C4-2B (cell line): ENCODE measurements around the gene KRTAP10-12.
"Not testable (repeated sequence)": the region's sequence is repeated elsewhere in the genome, so short reads cannot be mapped to it uniquely, and the experiment has no call there.

ENCODE experiments used
- H3K27ac ChIP-seq: fragments of 450-650 bp; 2 replicates; pipeline ENCODE4 v1.5.1; 2017
- ZFX ChIP-seq: fragments of 450-650 bp; IDR thresholded peaks from 2 replicates; pipeline ENCODE4 v1.6.1; 2017
- TF ChIP-seq, protein P1 (sequence below): fragments of 450-650 bp; conservative IDR thresholded peaks from 2 replicates; pipeline ENCODE4 v1.5.1; 2017; ENCODE audit warnings: mild to moderate bottlenecking

Gene KRTAP10-12

DNA sequence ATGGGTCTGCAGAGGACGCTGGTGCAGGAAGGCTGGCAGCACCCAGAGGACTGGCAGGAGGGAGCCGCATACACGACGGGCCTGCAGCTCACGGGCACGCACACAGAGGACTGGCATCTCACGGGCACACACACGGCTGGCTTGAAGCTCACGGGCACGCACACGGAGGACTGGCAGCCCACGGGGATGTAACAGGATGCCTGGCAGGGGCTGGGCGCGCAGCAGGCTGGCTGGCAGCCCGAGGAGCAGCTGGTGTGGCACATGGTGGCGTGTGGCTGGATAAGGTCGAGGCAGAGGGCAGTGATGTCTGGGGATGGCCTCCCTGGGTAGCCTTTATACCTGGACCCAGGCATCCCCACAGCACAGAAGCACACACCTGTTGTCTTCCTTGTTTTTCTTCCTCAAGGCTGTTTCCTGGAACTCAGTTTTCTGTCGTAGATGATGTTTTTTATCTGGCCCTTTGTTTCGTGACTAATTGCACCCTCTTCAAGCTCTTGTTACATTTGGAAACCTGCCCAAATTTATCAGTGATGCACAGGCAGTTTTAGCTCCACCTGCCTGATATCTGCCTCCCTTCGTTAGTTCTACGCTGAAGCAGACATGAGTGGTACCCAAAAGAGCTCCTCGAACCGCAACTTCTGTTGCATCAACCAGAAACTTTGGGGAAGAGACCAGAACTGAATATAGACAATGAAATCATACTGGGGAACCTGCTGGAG lies 15.0 kb upstream of the KRTAP10-12 start, which contains the start of gene KRTAP12-1:
Gene KRTAP12-1 (minus strand): TSS at position 303 of the 719 bp plus-strand sequence. CDS start 40 bp downstream, at position 263.
- H3K27ac ChIP-seq = no peak within 1 kb of the TSS
- TF ChIP-seq ZFX = no peak
- TF ChIP-seq, protein P1, sequence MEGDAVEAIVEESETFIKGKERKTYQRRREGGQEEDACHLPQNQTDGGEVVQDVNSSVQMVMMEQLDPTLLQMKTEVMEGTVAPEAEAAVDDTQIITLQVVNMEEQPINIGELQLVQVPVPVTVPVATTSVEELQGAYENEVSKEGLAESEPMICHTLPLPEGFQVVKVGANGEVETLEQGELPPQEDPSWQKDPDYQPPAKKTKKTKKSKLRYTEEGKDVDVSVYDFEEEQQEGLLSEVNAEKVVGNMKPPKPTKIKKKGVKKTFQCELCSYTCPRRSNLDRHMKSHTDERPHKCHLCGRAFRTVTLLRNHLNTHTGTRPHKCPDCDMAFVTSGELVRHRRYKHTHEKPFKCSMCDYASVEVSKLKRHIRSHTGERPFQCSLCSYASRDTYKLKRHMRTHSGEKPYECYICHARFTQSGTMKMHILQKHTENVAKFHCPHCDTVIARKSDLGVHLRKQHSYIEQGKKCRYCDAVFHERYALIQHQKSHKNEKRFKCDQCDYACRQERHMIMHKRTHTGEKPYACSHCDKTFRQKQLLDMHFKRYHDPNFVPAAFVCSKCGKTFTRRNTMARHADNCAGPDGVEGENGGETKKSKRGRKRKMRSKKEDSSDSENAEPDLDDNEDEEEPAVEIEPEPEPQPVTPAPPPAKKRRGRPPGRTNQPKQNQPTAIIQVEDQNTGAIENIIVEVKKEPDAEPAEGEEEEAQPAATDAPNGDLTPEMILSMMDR = no peak

GRCh38 chr21:44682580-44683151 lies 14.3 kb upstream of the KRTAP10-12 start:
- TF ChIP-seq ZFX = no peak
- TF ChIP-seq, protein P1 = no peak
- no peak overlapping the region for H3K27ac ChIP-seq

- H3K27ac ChIP-seq = no peak overlapping the region
- TF ChIP-seq ZFX = no peak
- TF ChIP-seq, protein P1 = no peak
Measured at GRCh38 chr21:44684077-44684476, 12.9 kb upstream of the KRTAP10-12 start.

DNA sequence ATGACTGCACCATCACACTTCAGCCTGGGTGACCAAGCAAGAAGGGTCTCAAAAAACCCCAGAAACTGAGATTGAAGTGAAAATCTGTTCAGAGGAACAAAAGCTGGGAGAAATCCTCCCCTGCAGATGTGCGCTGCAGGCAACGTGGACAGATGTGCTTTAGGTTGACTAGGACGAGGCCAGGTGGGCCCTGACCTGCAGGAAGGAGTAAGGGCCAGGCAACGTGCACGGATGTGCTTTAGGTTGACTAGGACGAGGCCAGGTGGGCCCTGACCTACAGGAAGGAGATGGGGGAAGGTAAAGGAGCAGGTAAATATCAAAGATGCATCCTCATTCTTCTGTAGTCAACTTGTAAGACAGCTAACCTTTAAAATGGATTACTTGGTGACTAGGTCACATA lies 12.5 kb upstream of the KRTAP10-12 start:
- H3K27ac ChIP-seq = no peak overlapping the region
- TF ChIP-seq ZFX = no peak
- TF ChIP-seq, protein P1 = no peak

- H3K27ac ChIP-seq = not testable (repeated sequence)
Measured at GRCh38 chr21:44685050-44685449, 11.9 kb upstream of the KRTAP10-12 start.

- no peak overlapping the region for H3K27ac ChIP-seq
- TF ChIP-seq, protein P1 = no peak
- TF ChIP-seq ZFX = no peak
Measured at GRCh38 chr21:44686000-44686781, 10.8 kb upstream of the KRTAP10-12 start.

DNA sequence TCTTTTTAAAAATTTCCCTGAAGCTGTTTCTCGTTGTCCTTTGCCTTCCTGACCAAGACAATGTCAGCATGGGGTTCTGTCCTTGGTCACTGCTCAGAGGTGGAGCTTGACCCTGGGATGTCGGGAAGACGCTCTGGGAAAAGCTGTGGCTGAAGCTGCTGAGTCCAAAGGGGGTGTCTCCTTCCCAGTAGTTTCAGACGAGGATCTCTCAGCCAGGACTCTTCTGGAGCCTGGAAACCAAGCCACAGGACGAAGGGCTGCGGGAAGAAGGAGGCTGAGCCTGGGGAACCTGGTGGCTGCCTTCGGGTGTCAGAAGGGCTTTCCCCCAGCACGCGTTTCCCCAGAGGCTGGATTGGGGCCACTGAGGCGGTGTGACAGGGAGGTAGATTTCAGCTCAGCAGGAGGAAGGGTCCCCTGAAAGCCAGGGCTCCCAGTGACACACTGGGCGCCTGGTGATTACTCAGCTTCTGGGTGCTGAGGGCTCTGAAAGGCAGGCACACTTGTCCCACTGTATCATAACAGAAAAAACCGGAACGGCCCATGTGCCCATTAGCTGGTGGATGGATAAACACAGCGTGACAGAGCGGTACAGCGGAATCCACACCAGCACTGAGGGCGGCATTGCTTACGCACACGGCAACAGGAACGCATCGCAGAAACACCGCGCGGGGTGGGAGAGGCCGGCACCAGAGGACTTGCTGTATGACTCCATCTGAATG lies 10.0 kb upstream of the KRTAP10-12 start:
- H3K27ac ChIP-seq = no peak overlapping the region
- TF ChIP-seq ZFX = no peak
- TF ChIP-seq, protein P1 = no peak
